Astrocyte (in vitro differentiated cells and primary cell): ENCODE data around the gene CHADL.

Experiments
- EZH2 ChIP-seq: IDR thresholded peaks from 2 replicates; pipeline ENCODE4 v1.6.1; 2012; ENCODE audit warnings: mild to moderate bottlenecking, low read length, inconsistent platforms; ENCODE audit not compliant: insufficient read depth
- TF ChIP-seq, protein P1 (sequence below): IDR thresholded peaks from 2 replicates; pipeline ENCODE4 v1.5.1; 2011; ENCODE audit warnings: low read depth, mild to moderate bottlenecking, inconsistent platforms, low read length, moderate library complexity; ENCODE audit not compliant: insufficient read depth

- TF ChIP-seq, protein P1, sequence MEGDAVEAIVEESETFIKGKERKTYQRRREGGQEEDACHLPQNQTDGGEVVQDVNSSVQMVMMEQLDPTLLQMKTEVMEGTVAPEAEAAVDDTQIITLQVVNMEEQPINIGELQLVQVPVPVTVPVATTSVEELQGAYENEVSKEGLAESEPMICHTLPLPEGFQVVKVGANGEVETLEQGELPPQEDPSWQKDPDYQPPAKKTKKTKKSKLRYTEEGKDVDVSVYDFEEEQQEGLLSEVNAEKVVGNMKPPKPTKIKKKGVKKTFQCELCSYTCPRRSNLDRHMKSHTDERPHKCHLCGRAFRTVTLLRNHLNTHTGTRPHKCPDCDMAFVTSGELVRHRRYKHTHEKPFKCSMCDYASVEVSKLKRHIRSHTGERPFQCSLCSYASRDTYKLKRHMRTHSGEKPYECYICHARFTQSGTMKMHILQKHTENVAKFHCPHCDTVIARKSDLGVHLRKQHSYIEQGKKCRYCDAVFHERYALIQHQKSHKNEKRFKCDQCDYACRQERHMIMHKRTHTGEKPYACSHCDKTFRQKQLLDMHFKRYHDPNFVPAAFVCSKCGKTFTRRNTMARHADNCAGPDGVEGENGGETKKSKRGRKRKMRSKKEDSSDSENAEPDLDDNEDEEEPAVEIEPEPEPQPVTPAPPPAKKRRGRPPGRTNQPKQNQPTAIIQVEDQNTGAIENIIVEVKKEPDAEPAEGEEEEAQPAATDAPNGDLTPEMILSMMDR = no peak
- TF ChIP-seq EZH2 = no peak
Measured at GRCh38 chr22:41201141-41201540, 39.6 kb downstream of the CHADL start.
